Activated naive CD4-positive, alpha-beta T cell treated with anti-CD3 and anti-CD28 coated beads, Interleukin-2, amount 50 U/mL, for 72 hours (primary cell): ENCODE data around the gene CLIP1. TPM values are rescaled to one million over a fixed set of nuclear protein-coding genes. Genes with fewer than 3 reads are reported as not detected.
"Not testable (repeated sequence)": the region's sequence is repeated elsewhere in the genome, so short reads cannot be mapped to it uniquely, and the experiment has no call there.

Experiments used
- ATAC-seq, 2 donors: fragments of 150-1000 bp; cut with Tn5 transposase; 2 replicates each; pipeline ENCODE4 v1.10.0; 2021; ENCODE audit warnings: mild to moderate bottlenecking in 2 of 2, moderate library complexity in 2 of 2
- DNase-seq, 2 donors: peaks; one replicate each; pipeline ENCODE4 v3.0.0; 2021 to 2022; ENCODE audit warnings: low spot score in 2 of 2
- H3K27ac Mint-ChIP-seq, 2 donors: one replicate each; pipeline ENCODE4 v1.8.0; 2022; ENCODE audit warnings: mild to moderate bottlenecking in 2 of 2, mixed read lengths in 2 of 2
- H3K36me3 Mint-ChIP-seq, 2 donors: one replicate each; pipeline ENCODE4 v1.8.0; 2022; ENCODE audit warnings: mixed read lengths in 2 of 2
- H3K9me3 Mint-ChIP-seq, 2 donors: one replicate each; pipeline ENCODE4 v1.8.0; 2022; ENCODE audit warnings: mixed read lengths in 2 of 2
- total RNA-seq, 2 donors: library from RNA; stranded (reverse); gene quantifications; one replicate each; pipeline ENCODE4 v1.2.3, GENCODE V29; 2022

Gene CLIP1
- total RNA-seq, 2 donors from 2014 or later = 40.7 to 69.0 TPM

GRCh38 chr12:122447825-122448224, 25.4 kb upstream of the CLIP1 start:
- H3K36me3 Mint-ChIP-seq, H3K9me3 Mint-ChIP-seq, DNase-seq, H3K27ac Mint-ChIP-seq, ATAC-seq: not testable (repeated sequence)

GRCh38 chr12:122446390-122446789, 23.9 kb upstream of the CLIP1 start:
- not testable (repeated sequence) for H3K36me3 Mint-ChIP-seq, ATAC-seq, H3K27ac Mint-ChIP-seq, H3K9me3 Mint-ChIP-seq, DNase-seq

- not testable (repeated sequence) for H3K27ac Mint-ChIP-seq, H3K36me3 Mint-ChIP-seq, H3K9me3 Mint-ChIP-seq, ATAC-seq, DNase-seq
Observed at GRCh38 chr12:122444071-122444470, 21.6 kb upstream of the CLIP1 start.

GRCh38 chr12:122438822-122439221, 16.4 kb upstream of the CLIP1 start:
- ATAC-seq, H3K36me3 Mint-ChIP-seq, DNase-seq, H3K27ac Mint-ChIP-seq, H3K9me3 Mint-ChIP-seq: not testable (repeated sequence)

GRCh38 chr12:122437656-122438121, 15.2 kb upstream of the CLIP1 start:
- DNase-seq = no peak
- no peak overlapping the region for H3K27ac Mint-ChIP-seq
- no peaks in the 10 kb centered on the region for H3K9me3 Mint-ChIP-seq
- no peaks in the 10 kb centered on the region for H3K36me3 Mint-ChIP-seq
- ATAC-seq = no peak

DNA sequence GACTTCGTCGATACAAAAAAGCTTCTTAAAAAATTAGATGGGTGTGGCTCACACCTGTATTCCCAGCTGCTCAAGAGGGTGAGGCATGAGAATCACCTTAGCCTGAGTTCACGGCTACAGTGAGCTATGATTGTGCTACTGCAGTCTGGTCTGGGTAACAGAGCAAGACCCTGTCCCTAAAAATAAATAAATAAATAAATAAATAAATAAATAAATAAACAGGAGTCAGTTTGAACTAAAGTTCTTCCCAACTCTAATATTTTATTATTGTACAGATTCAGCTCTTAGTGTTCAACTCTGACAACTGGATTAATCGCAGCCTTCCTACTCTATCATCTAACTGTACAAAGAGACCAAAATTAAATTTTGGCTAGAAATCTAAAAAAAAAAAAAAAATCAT, 12.7 kb upstream of the CLIP1 start:
- Mint-ChIP-seq H3K9me3 (no peaks in the 10 kb centered on the region), H3K27ac (no peak overlapping the region), H3K36me3 (no peaks in the 10 kb centered on the region)
- ATAC-seq (no peak), DNase-seq (no peak)

DNA sequence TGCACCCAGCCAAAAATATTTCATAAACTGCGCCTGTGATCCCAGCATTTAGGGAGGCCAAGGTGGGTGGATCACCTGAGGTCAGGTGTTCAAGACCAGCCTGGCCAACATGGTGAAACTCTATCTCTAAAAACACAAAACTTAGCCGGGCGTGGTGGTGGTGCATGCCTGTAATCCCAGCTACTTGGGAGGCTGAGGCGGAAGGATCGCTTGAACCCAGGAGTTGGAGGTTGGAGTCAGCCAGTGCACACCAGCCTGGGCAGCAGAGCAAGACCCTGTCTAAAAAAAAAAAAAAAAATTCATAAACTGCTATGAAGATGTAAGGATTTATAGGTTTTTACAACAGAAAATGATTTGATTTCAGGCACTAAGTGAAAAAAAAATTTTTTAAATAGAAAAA, 6.6 kb upstream of the CLIP1 start:
- not testable (repeated sequence) for H3K9me3 Mint-ChIP-seq, DNase-seq, H3K36me3 Mint-ChIP-seq

DNA sequence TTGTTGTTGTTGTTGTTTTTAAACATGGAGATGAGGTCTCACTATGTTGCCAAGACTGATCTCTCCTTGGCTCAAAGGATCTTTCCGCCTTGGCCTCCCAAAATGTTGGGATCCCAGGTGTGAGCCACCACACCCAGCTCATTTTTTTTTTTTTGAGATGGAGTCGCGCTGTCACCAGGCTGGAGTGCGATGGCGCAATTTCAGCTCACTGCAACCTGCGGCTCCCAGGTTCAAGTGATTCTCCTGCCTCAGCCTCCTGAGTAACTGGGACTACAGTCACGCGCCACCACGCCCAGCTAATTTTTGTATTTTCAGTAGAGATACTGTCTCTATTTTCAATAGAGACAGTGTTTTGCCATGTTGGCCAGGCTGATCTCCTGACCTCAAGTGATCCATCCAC, 4.9 kb upstream of the CLIP1 start:
- ATAC-seq (no peak), DNase-seq (no peak)
- no peaks in the 10 kb centered on the region for H3K36me3 Mint-ChIP-seq
- H3K27ac Mint-ChIP-seq = no peak overlapping the region
- H3K9me3 Mint-ChIP-seq = no peaks in the 10 kb centered on the region

More for the DNA sequence above, 6.6 kb upstream of the CLIP1 start:
- ATAC-seq, H3K27ac Mint-ChIP-seq: not testable (repeated sequence)

GRCh38 chr12:122423258-122424165, 1.0 kb upstream of the CLIP1 start:
- ATAC-seq (no peak), DNase-seq (no peak)
- peaks cover 6% of the 10 kb centered on the region in 2 donors for H3K36me3 Mint-ChIP-seq
- no peaks in the 10 kb centered on the region for H3K9me3 Mint-ChIP-seq
- peak overlapping the region; percentile 88 to 96 for H3K27ac Mint-ChIP-seq

GRCh38 chr12:122422730-122423257, 325 bp upstream of the CLIP1 start:
- H3K9me3 Mint-ChIP-seq = no peaks in the 10 kb centered on the region
- peak; percentile 49 to 70 for DNase-seq
- peak overlapping the region; percentile 88 to 96 for H3K27ac Mint-ChIP-seq
- peak; percentile 49 to 57 for ATAC-seq
- peaks cover 6% of the 10 kb centered on the region in 2 donors for H3K36me3 Mint-ChIP-seq

GRCh38 chr12:122421187-122421820, 1.2 kb downstream of the CLIP1 start:
- DNase-seq = no peak
- H3K36me3 Mint-ChIP-seq = peaks cover 6% of the 10 kb centered on the region in 2 donors
- H3K9me3 Mint-ChIP-seq = no peaks in the 10 kb centered on the region
- H3K27ac Mint-ChIP-seq = peak overlapping the region; percentile 91 to 97
- peak in 1 of 2 donors; percentile 8 for ATAC-seq

DNA sequence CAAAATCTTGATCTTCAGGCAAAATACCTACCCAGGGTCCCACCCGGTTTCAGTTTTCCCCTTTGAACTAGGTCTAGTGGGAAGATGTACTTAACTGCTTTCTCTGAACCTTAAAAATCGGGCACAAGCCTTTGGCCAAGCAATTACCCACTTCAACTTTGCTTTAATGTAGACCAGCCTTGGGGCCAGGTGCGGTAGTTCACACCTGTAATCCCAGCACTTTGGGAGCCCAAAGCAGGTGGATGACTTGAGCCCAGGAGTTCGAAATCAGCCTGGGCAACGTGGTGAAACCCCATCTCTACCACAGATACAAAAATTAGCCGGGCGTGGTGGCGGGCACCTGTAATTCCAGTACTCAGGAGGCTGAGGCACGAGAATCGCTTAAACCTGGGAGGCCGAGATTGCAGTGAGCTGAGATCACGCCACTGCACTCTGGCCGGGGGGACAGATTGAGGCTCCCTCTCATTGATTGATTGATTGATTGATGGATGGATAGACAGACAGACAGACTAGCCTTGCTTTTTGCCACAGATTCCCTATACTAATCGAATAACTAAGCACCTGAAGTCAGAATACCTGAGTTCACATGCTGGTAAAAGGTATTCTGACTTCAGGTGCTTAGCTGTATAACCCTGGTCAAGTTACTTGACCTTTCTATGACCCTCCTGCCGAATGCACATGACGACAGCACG, 1.9 kb downstream of the CLIP1 start:
- H3K9me3 Mint-ChIP-seq = no peaks in the 10 kb centered on the region
- peaks cover 6% of the 10 kb centered on the region in 2 donors for H3K36me3 Mint-ChIP-seq
- peak overlapping the region; percentile 91 for H3K27ac Mint-ChIP-seq
- ATAC-seq = no peak
- DNase-seq = no peak

DNA sequence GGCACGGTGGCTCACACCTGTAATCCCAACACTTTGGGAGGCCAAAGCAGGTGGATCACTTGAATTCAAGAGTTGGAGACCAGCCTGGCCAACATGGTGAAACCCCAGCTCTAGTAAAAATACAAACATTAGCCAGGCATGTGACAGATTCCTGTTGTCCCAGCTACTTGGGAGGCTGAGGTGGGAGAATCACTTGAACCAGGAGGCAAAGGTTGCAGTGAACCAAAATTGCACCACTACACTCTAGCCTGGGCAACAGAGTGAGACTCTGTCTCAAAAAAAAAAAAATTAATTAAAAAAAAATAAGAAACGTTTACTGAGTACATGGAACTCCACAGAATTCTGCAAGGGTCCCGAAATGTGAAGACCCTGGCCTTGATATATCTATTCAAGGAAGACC, 3.4 kb downstream of the CLIP1 start:
- H3K27ac Mint-ChIP-seq, DNase-seq, H3K9me3 Mint-ChIP-seq, ATAC-seq, H3K36me3 Mint-ChIP-seq: not testable (repeated sequence)

- H3K9me3 Mint-ChIP-seq, ATAC-seq, DNase-seq: not testable (repeated sequence)
- Mint-ChIP-seq H3K27ac (peak overlapping the region in 1 of 2 donors; percentile 65), H3K36me3 (peaks cover 0 to 17% of the 10 kb centered on the region in 2 donors)
Observed at GRCh38 chr12:122415665-122416064, 6.8 kb downstream of the CLIP1 start.

DNA sequence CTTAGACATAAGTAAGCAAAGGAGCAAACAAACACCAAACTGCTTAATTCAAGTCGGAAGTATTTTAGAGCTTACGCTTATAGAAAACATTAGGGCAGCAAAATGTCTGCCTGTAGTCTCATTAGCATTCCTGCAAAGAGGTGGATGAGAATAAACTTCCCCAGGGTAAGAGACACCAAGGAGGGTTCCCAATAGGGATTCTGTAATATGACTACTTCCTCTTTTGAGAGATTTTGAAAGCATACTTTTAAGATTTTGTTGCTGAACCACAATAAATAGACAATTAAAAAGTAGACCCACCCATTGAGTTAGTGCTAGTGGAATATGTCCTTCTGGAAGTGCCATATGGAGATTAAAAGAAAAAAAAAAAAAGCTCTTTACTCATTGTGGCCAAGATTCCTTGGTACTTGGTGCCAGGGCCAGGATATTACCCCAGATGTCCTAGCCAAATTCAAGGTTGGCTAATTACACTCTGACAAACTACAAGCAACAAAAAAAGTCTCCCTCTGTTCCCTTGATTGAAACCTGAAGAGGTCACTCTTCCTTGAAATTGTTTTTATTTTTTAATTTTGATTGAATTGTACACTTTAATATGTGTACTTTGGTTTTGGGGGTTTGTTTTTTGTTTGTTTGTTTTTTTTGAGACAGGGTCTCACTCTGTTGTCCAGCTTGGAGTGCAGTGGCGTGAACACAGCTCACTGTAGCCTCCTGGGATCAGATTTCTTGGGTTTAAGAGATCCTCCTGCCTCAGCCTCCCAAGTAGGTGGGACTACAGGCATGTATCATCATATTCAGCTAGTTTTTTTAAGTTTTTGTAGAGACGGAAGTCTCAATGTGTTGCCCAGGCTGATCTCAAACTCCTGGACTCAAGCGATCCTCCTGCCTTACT, 8.7 kb downstream of the CLIP1 start:
- no peak for DNase-seq
- no peak for ATAC-seq
- peak overlapping the region; percentile 99 to 100 for H3K27ac Mint-ChIP-seq
- peaks cover 0 to 17% of the 10 kb centered on the region in 2 donors for H3K36me3 Mint-ChIP-seq
- no peaks in the 10 kb centered on the region for H3K9me3 Mint-ChIP-seq
